NK-92 treated with Interleukin-12 subunit alpha and Interleukin-12 subunit beta, amount 100 ng/mL, for 24 hours (cell line): ENCODE data around the gene CSH2.
"Not testable (repeated sequence)": the region's sequence is repeated elsewhere in the genome, so short reads cannot be mapped to it uniquely, and the experiment has no call there.

Experiments
- DNase-seq: peaks from one replicate; lab custom pipeline; 2025; lab: John Stamatoyannopoulos, UW

Gene CSH2

GRCh38 chr17:63896524-63897354 is 23.3 kb upstream of the CSH2 start, which contains the start of gene CSH1:
CSH1 (minus strand) TSS chr17:63896574; CDS start chr17:63896511, 63 bp downstream.
- DNase-seq = not testable (repeated sequence)

GRCh38 chr17:63894821-63895220 is 21.3 kb upstream of the CSH2 start:
- not testable (repeated sequence) for DNase-seq

DNA sequence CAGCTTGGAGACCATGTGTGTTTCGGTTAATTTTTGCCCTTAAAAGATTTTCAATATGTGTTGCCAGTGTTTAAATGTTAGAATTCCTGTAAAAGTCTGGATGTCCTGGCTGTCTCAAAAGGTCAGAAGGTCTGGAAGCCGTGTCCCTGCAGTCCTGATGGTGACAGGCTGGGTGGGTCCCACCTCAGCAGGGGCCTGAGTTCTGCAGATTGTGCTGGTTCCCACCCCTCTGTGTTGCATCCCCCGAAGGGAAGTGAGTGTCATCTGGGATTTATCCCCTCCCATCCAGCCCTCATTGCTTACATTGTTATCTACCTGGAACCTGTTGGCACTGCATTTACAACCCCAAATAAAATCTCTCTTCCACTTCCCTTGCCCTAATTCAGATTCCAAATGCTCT is 20.5 kb upstream of the CSH2 start:
- DNase-seq = not testable (repeated sequence)

GRCh38 chr17:63892316-63893037 is 19.0 kb upstream of the CSH2 start:
- not testable (repeated sequence) for DNase-seq

- DNase-seq = not testable (repeated sequence)
Measured at GRCh38 chr17:63889026-63889848, 15.8 kb upstream of the CSH2 start.

DNA sequence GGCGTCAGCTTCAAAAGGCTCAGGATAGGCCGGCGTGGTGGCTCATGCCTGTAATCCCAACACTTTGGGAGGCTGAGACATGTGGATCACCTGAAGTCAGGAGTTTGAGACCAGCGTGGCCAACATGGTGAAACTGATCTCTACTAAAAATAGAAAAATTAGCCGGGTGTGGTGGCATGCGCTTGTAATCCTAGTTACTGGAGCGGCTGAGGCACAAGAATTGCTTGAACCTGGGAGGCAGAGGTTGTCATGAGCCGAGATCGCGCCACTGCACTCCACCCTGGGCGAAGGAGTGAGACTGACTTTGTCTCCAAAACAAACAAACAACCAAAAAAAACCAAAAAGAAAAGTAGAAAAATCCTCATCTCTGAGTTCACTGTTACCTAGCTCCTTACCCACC is 11.6 kb upstream of the CSH2 start:
- DNase-seq = not testable (repeated sequence)

- DNase-seq = not testable (repeated sequence)
Measured at GRCh38 chr17:63882626-63883126, 9.2 kb upstream of the CSH2 start.

DNA sequence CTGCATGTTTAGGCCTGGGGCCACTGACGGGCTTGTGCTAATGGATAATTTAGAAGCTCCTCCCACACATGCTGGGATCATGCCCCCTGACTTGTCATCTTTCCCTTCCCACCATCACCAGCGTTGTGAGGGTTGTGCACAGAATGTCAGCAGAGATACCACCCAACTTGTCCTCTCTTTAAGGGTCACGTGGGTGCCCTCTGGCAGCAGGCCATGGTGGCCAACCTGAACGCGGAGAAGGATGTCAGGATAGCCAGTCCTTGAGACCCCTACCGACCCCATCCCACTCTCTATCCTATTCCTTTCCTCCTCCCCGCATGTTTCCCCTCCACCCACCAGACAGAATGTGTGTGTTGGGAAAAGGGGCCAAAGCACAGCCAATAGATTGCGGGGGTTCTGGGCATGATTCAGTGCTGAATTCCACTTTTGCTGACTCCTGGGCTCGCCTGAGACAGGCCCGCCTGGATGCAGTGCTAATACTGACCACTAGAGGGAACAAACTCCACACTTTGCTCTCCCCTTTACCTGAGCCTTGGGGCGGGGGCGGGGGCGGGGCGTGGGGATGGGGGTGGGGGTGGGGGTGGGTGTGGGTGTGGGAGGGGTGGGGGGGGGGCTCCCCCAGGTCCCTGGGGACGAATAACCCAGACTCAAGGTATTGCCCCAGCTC is 8.6 kb upstream of the CSH2 start, which contains the start of gene GH2:
GH2 (minus strand) TSS at position 10 of the 667 bp plus-strand sequence. CDS start 143 bp downstream, outside the sequence.
- DNase-seq = peak; percentile 11

- not testable (repeated sequence) for DNase-seq
Measured at GRCh38 chr17:63881337-63881736, 7.9 kb upstream of the CSH2 start.

DNA sequence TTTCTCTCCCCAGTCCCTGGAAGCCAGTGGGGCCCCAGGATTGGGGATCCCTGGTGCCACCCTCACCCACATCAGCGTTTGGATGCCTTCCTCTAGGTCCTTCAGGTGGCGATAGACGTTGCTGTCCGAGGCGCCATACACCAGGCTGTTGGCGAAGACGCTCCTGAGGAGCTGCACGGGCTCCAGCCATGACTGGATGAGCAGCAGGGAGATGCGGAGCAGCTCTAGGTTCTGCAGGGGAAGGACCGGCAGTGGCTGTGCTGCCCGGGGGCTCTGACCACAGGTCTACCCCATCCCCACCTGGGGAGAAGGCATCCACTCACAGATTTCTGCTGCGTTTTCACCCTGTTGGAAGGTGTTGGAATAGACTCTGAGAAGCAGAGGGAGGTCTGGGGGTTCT is 7.2 kb upstream of the CSH2 start:
- no peak for DNase-seq

DNA sequence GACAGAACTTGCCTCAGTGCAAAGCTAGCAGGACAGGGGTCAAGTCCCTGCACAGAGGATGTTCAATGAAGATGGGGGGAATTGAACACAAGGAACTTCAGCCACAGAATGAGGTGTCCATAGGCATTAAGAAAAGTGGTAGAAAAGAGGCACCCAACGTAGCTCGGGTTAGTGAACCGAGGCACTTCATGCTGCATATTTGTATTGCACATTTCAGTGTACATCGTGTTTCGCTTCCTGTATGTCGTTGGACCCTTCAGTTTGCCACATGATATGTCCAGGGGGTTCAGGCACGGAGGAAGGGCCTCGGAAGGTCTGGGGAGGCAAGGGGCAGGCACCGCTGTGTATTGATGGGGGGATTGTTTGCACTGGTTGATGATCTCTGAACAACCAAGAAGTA is 4.9 kb upstream of the CSH2 start:
- not testable (repeated sequence) for DNase-seq

DNA sequence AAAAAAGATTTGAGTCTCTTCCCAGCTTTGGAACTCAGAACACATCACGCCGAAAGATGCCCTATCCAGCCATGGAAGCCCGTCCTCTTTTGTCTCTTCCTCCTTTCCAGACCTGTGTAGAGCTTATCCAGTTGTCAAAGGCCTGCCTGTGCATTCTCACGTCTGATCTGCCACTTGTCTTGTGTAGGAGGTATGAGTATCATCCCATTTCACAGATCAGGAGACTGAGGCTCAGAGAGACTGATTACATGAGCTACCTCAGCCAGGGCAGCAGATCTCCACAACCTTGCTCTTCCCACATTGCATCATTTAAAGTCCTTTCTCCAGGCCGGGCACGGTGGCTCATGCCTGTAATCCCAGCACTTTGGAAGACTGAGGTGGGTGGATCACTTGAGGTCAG is 1.2 kb upstream of the CSH2 start:
- DNase-seq = not testable (repeated sequence)

DNA sequence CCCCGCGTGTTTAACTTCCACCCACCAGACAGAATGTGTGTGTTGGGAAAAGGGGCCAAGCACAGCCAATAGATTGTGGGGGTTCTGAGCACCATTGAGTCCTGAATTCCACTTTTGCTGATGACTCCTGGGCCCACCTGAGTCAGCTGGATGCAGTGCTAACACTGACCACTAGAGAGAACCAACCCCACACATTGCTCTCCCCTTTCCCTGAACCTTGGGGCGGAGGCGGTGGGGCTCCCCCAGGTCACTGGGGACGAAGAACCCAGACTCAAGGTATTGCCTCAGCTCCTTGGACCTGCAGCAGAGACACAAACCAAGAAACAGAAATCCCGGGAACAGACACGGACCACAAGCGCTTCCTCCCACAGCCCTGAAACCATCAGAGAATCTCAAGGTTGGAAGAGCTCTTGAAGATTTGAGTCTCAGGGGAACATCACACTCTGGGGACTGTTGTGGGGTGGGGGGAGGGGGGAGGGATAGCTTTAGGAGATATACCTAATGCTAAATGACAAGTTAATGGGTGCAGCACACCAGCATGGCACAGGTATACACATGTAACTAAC is 667 bp upstream of the CSH2 start:
- DNase-seq = not testable (repeated sequence)

GRCh38 chr17:63871646-63872365 is 1.7 kb downstream of the CSH2 start:
- DNase-seq = not testable (repeated sequence)

GRCh38 chr17:63870292-63870665 is 3.2 kb downstream of the CSH2 start:
- DNase-seq = not testable (repeated sequence)

DNA sequence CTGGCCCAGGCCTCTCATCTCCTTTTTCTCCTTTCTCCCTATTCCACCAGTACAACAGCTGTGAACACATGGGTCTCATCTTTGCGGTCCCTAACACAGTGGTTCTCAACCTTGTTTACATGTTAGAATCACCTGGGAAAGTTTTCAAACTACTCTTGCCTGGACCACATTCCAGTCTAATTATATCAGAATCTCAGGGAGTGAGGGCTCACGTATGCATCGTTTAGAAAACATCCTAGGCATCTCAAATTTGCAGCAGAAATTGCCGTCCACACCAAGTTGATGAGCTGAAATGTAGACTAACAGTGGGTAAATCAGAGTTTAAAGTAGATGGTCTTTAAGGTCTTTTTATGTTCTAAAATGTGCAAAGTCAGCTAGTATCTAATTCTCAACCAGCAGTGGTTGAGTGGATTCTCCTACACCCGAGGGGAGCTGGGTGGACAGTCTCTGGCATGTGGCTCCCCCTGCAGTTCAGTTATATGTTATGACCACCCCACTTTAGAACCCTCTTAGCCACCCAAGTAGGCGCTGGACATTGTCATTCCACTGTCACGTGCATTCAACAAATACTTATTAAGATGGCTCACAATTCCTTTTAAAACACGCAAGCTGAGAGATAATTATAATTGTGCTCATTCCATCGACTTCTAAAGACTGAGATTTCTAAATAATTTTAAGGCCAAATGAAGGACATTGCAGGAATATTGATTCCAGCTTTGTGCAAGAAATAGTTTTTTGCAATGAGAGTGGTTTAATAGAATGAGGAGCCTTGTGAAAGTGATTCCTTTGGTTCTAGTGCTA is 3.8 kb downstream of the CSH2 start:
- DNase-seq = not testable (repeated sequence)

DNA sequence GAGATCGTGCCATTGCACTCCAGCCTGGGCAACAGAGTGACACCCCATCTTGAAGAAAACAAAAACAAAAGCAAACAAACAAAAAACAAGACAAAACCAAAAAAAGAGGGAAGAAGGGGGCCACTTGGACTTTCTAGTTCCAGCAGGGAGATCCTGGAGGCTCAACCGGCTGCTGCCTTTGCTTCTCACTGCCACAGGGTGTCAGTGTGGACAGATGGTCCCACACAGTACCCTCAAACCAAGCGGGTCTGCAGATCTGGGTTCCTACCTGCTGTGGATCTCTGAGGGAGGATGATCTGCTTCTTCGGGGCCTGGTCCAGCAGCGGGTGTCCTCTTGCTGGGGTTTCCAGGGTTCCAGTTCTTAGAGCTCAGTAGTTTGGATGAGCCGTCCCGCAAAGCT is 6.9 kb downstream of the CSH2 start:
- DNase-seq = not testable (repeated sequence)

DNA sequence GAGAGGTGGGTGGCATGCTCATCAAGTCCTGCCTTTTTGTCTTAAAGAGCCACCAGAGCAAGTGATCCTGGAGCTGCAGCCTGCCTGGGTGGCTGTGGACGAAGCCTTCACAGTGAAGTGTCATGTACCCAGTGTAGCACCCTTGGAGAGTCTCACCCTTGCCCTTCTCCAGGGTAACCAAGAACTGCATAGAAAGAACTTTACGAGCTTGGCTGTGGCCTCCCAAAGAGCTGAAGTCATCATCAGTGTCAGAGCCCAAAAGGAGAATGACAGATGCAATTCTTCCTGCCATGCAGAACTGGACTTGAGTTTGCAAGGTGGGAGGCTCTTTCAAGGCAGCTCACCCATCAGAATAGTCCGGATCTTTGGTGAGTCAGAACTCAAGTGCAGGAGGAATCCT is 14.2 kb downstream of the CSH2 start:
- DNase-seq = no peak

GRCh38 chr17:63856425-63856824 is 17.1 kb downstream of the CSH2 start:
- not testable (repeated sequence) for DNase-seq
